ENCODE results near the gene HOXD8. TPM values are rescaled to one million over a fixed set of nuclear protein-coding genes. Genes with fewer than 3 reads are reported as not detected.

The HOXD8 gene
- total and polyA plus RNA-seq, 2 experiments from 2014 or later = 19.7 to 27.8 TPM

DNA sequence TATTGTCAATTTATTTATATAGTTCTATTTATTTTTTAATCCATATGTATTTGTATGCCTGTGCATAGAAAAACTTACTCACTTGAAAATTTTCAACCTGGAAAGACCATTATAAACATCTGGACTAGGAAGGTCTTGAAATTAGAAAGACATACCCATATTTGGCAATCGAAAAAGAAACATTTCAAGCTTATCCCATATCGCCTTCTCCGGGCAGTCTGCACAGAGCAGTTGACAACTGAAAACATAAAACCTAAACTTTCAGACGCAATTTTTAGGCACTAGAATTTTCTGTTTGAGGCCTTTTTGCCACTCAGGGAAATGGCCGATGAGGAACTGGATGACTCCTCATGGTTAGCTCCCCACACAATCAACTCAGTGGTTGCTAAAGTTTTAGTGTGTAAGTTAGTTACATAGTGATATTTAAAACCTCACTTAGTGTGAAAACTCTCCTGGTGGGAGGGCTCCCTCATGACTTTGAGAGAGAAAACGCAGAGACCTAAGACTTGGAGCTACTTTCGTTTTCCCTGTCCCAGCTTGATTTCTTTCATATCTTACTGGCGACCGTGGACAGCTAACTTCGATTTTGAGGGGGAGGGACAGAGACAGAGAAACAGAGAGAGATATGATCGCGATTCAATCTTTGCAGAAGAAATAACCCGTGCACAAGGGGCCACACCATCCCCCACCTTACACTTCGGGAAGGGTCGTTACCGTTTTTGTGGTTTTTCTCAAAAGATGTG, 33.1 kb upstream of the HOXD8 start:
- peaks cover 9% of the 10 kb centered on the region for H3K4me1 ChIP-seq (ENCODE audit: insufficient read depth)
- TF ChIP-seq EZH2 (IDR thresholded peaks at IDR 0.05; ENCODE audit: insufficient read depth, poor library complexity, severe bottlenecking) (no peak), EZH2phosphoT487 (IDR thresholded peaks at IDR 0.05; ENCODE audit: insufficient read depth, low read depth) (no peak)
- H2AFZ ChIP-seq = peak overlapping the region; percentile 97
- peak overlapping the region; percentile 79 for H3K4me3 ChIP-seq
- peak overlapping the region; percentile 100 for H3K4me2 ChIP-seq (ENCODE audit: unreplicated experiment)
- no peaks in the 10 kb centered on the region for H3K9me3 ChIP-seq (ENCODE audit: low read depth)
- H3K27me3 ChIP-seq (replicated peaks; ENCODE audit: insufficient read depth) = no peaks in the 10 kb centered on the region
- in situ Hi-C loops (cut with MboI) = no loop called here
- peaks cover 15% of the 10 kb centered on the region; the same call in 1 of the 2 replicates for H3F3A ChIP-seq (ENCODE audit: insufficient read depth)
- DNase-seq = peak; percentile 76
- peak overlapping the region; percentile 73 for H3K27ac ChIP-seq
- no peaks in the 10 kb centered on the region for H3K36me3 ChIP-seq (ENCODE audit: low read depth)
- no peaks in the 10 kb centered on the region for H3K9me2 ChIP-seq (ENCODE audit: insufficient read depth)
- H4K20me1 ChIP-seq (ENCODE audit: insufficient read depth) = no peaks in the 10 kb centered on the region
- WGBS, 2 experiments (ENCODE audit: low coverage in 1 of 2, low lambda C conversion rate in 2 of 2, missing lambda C conversion rate in 2 of 2) = 12 to 14% methylated on average over 16 of the region's 16 CpGs
- H3K9ac ChIP-seq = peak overlapping the region; percentile 79
- 0 out of 2 replicates have a peak, but pooled peaks cover 13% of the 10 kb centered on the region for H3K79me2 ChIP-seq (ENCODE audit: insufficient read depth)

- no peaks in the 10 kb centered on the region for H3K9me2 ChIP-seq (ENCODE audit: insufficient read depth)
- H3F3A ChIP-seq (ENCODE audit: insufficient read depth) = peaks cover 16% of the 10 kb centered on the region; the same call in 1 of the 2 replicates
- peak; percentile 95 for DNase-seq
- H3K9ac ChIP-seq = peak overlapping the region; percentile 79
- no peaks in the 10 kb centered on the region for H3K9me3 ChIP-seq (ENCODE audit: low read depth)
- H3K4me2 ChIP-seq (ENCODE audit: unreplicated experiment) = peak overlapping the region; percentile 100
- no peaks in the 10 kb centered on the region for H4K20me1 ChIP-seq (ENCODE audit: insufficient read depth)
- peak overlapping the region; percentile 73 for H3K27ac ChIP-seq
- peaks cover 18% of the 10 kb centered on the region for H3K79me2 ChIP-seq (ENCODE audit: insufficient read depth)
- H3K4me3 ChIP-seq = peak overlapping the region; percentile 79
- in situ Hi-C loops (cut with MboI) = no loop called here
- 0 to 2% methylated on average over 38 to 44 of the region's 45 CpGs for WGBS, 2 experiments (ENCODE audit: low coverage in 1 of 2, low lambda C conversion rate in 2 of 2, missing lambda C conversion rate in 2 of 2)
- TF ChIP-seq EZH2phosphoT487 (IDR thresholded peaks at IDR 0.05; ENCODE audit: insufficient read depth, low read depth) (no peak), EZH2 (IDR thresholded peaks at IDR 0.05; ENCODE audit: insufficient read depth, poor library complexity, severe bottlenecking) (no peak)
- H2AFZ ChIP-seq = peak overlapping the region; percentile 97
- peaks cover 9% of the 10 kb centered on the region for H3K4me1 ChIP-seq (ENCODE audit: insufficient read depth)
- H3K36me3 ChIP-seq (ENCODE audit: low read depth) = no peaks in the 10 kb centered on the region
- H3K27me3 ChIP-seq (replicated peaks; ENCODE audit: insufficient read depth) = no peaks in the 10 kb centered on the region
Measured at GRCh38 chr2:176096986-176097819, 32.3 kb upstream of the HOXD8 start.

- peaks cover 12% of the 10 kb centered on the region for H3K4me1 ChIP-seq (ENCODE audit: insufficient read depth)
- TF ChIP-seq EZH2phosphoT487 (IDR thresholded peaks at IDR 0.05; ENCODE audit: insufficient read depth, low read depth) = no peak
- no peak for TF ChIP-seq EZH2 (IDR thresholded peaks at IDR 0.05; ENCODE audit: insufficient read depth, poor library complexity, severe bottlenecking)
- no peaks in the 10 kb centered on the region for H3K9me2 ChIP-seq (ENCODE audit: insufficient read depth)
- H4K20me1 ChIP-seq (ENCODE audit: insufficient read depth) = no peaks in the 10 kb centered on the region
- in situ Hi-C loops (cut with MboI) = no loop called here
- H3K36me3 ChIP-seq (ENCODE audit: low read depth) = no peaks in the 10 kb centered on the region
- H3F3A ChIP-seq (ENCODE audit: insufficient read depth) = peaks cover 22% of the 10 kb centered on the region; the same call in 1 of the 2 replicates
- H3K79me2 ChIP-seq (ENCODE audit: insufficient read depth) = peaks cover 25% of the 10 kb centered on the region
- peak overlapping the region; percentile 79 for H3K4me3 ChIP-seq
- no peak for DNase-seq
- no peak overlapping the region for H3K27ac ChIP-seq
- 4 to 5% methylated on average over 17 to 18 of the region's 18 CpGs for WGBS, 2 experiments (ENCODE audit: low coverage in 1 of 2, low lambda C conversion rate in 2 of 2, missing lambda C conversion rate in 2 of 2)
- H3K27me3 ChIP-seq (replicated peaks; ENCODE audit: insufficient read depth) = no peaks in the 10 kb centered on the region
- peak overlapping the region; percentile 79 for H3K9ac ChIP-seq
- peak overlapping the region; percentile 97 for H2AFZ ChIP-seq
- no peaks in the 10 kb centered on the region for H3K9me3 ChIP-seq (ENCODE audit: low read depth)
- H3K4me2 ChIP-seq (ENCODE audit: unreplicated experiment) = peak overlapping the region; percentile 100
Measured at GRCh38 chr2:176097820-176098365, 31.6 kb upstream of the HOXD8 start.
